Measurements from ENCODE around the gene MRPS33. TPM values are rescaled to one million over a fixed set of nuclear protein-coding genes. Genes with fewer than 3 reads are reported as not detected.
A peak's percentile ranks its signal among the peaks of the same experiment; 100 is the strongest.

The MRPS33 gene
- total and polyA plus RNA-seq, 2 of the 13 experiments (the other 11 are each of a cell fraction or from before 2014, with no cell fraction given), result 50.9 to 91.0 TPM

GRCh38 chr7:140990193-140990962 is 24.4 kb downstream of the MRPS33 start (continued):
- peak; percentile 28; the same call in 1 of the 2 replicates for TF ChIP-seq BRCA1 (CRISPR knock-in tag; IDR thresholded peaks at IDR 0.05)
- TF ChIP-seq LBX2 (CRISPR knock-in tag; IDR thresholded peaks at IDR 0.05; ENCODE audit: borderline replicate concordance), result no peak
- TF ChIP-seq RXRB (CRISPR knock-in tag; IDR thresholded peaks at IDR 0.05; ENCODE audit: borderline replicate concordance), result peak; percentile 56; the same call in 1 of the 2 replicates
- TF ChIP-seq ZFYVE20 (CRISPR knock-in tag; IDR thresholded peaks at IDR 0.05; ENCODE audit: borderline replicate concordance, low read depth), result no peak
- peak; percentile 33; the same call in 1 of the 2 replicates for TF ChIP-seq FOSL1 (CRISPR knock-in tag; IDR thresholded peaks at IDR 0.05; ENCODE audit: borderline replicate concordance)
- no peak for TF ChIP-seq ZNF382 (CRISPR knock-in tag; IDR thresholded peaks at IDR 0.05; ENCODE audit: borderline replicate concordance)
- TF ChIP-seq THRA (CRISPR knock-in tag; IDR thresholded peaks at IDR 0.05; ENCODE audit: borderline replicate concordance), result no peak
- TF ChIP-seq ZFX (CRISPR knock-in tag; IDR thresholded peaks at IDR 0.05; ENCODE audit: low read depth), result no peak; the same call in 1 of the 2 replicates
- TF ChIP-seq MAFF (IDR thresholded peaks at IDR 0.05; ENCODE audit: low read depth, low read length), result no peak
- TF ChIP-seq ZNF644 (CRISPR knock-in tag; IDR thresholded peaks at IDR 0.05; ENCODE audit: low read depth), result 0 out of 2 replicates have a peak, but pooled peaks have one; percentile 11
- TF ChIP-seq SUZ12 (IDR thresholded peaks at IDR 0.05; ENCODE audit: low read depth, low read length), result no peak
- TF ChIP-seq FOXP4 (CRISPR knock-in tag; IDR thresholded peaks at IDR 0.05), result peak; percentile 37
- no peak for TF ChIP-seq ZNF335 (CRISPR knock-in tag; IDR thresholded peaks at IDR 0.05)
- peak; percentile 15 for TF ChIP-seq TEAD3 (CRISPR knock-in tag; optimal IDR thresholded peaks at IDR 0.05; ENCODE audit: borderline replicate concordance)
- no peak; the same call in 1 of the 2 replicates for TF ChIP-seq RXRA (CRISPR knock-in tag; IDR thresholded peaks at IDR 0.05)
- no peak for TF ChIP-seq FOXP1 (IDR thresholded peaks at IDR 0.05)
- 0 out of 2 replicates have a peak, but pooled peaks have one; percentile 22 for TF ChIP-seq FOXP1 (CRISPR knock-in tag; IDR thresholded peaks at IDR 0.05)
- no peak for TF ChIP-seq STAG1 (CRISPR knock-in tag; IDR thresholded peaks at IDR 0.05)
- TF ChIP-seq ZNF556 (CRISPR knock-in tag; IDR thresholded peaks at IDR 0.05; ENCODE audit: borderline replicate concordance), result no peak
- TF ChIP-seq POLR2G (IDR thresholded peaks at IDR 0.05; ENCODE audit: low read depth, low read length), result no peak
- TF ChIP-seq MED1 (CRISPR knock-in tag; IDR thresholded peaks at IDR 0.05), result no peak
- TF ChIP-seq ZNF557 (CRISPR knock-in tag; IDR thresholded peaks at IDR 0.05), result no peak
- no peak for TF ChIP-seq ZBTB7A (CRISPR knock-in tag; IDR thresholded peaks at IDR 0.05)
- TF ChIP-seq ZNF564 (CRISPR knock-in tag; IDR thresholded peaks at IDR 0.05), result no peak
- no peak for TF ChIP-seq MTA1 (CRISPR knock-in tag; IDR thresholded peaks at IDR 0.05; ENCODE audit: borderline replicate concordance)
- no peak for TF ChIP-seq ZNF513 (CRISPR knock-in tag; conservative IDR thresholded peaks at IDR 0.05)

Data from HepG2 (cell line).